Measurements from ENCODE around the gene PPAN.

PPAN gene

GRCh38 chr19:10106100-10106936 is at the start of gene PPAN:
PPAN (plus strand) TSS chr19:10106362; CDS start chr19:10106395, 33 bp downstream.
- peak; percentile 98 for FAIRE-seq
- peak; percentile 96 for DNase-seq (ENCODE audit: insufficient read length, low spot score)

GRCh38 chr19:10061717-10062310 is 44.3 kb upstream of the PPAN start:
- FAIRE-seq, result no peak
- no peak for DNase-seq (ENCODE audit: insufficient read length, low spot score)

GRCh38 chr19:10068205-10068604 is 38.0 kb upstream of the PPAN start:
- FAIRE-seq (no peak), DNase-seq (ENCODE audit: insufficient read length, low spot score) (no peak)

- DNase-seq (ENCODE audit: insufficient read length, low spot score) (no peak), FAIRE-seq (no peak)
Measured at GRCh38 chr19:10069046-10069445, 37.1 kb upstream of the PPAN start.

- no peak for FAIRE-seq
- no peak for DNase-seq (ENCODE audit: insufficient read length, low spot score)
Measured at GRCh38 chr19:10070730-10071446, 35.3 kb upstream of the PPAN start.

GRCh38 chr19:10074153-10074552 is 32.0 kb upstream of the PPAN start:
- DNase-seq (ENCODE audit: insufficient read length, low spot score) (peak; percentile 46), FAIRE-seq (peak; percentile 83)

- FAIRE-seq (no peak), DNase-seq (ENCODE audit: insufficient read length, low spot score) (no peak)
Measured at GRCh38 chr19:10076535-10076934, 29.6 kb upstream of the PPAN start.

GRCh38 chr19:10078329-10078728 is 27.8 kb upstream of the PPAN start:
- no peak for DNase-seq (ENCODE audit: insufficient read length, low spot score)
- FAIRE-seq, result no peak

- FAIRE-seq (no peak), DNase-seq (ENCODE audit: insufficient read length, low spot score) (no peak)
Measured at GRCh38 chr19:10079031-10079453, 27.1 kb upstream of the PPAN start.

- no peak for DNase-seq (ENCODE audit: insufficient read length, low spot score)
- no peak for FAIRE-seq
Measured at GRCh38 chr19:10083911-10084310, 22.3 kb upstream of the PPAN start.

GRCh38 chr19:10084803-10085202 is 21.4 kb upstream of the PPAN start:
- DNase-seq (ENCODE audit: insufficient read length, low spot score) (no peak), FAIRE-seq (peak; percentile 14)

- peak; percentile 79 for FAIRE-seq
- peak; percentile 94 for DNase-seq (ENCODE audit: insufficient read length, low spot score)
Measured at GRCh38 chr19:10085641-10086590, 20.2 kb upstream of the PPAN start, which contains the start of gene SHFL. SHFL (plus strand) TSS chr19:10086317; CDS start chr19:10086428, 111 bp downstream.

- DNase-seq (ENCODE audit: insufficient read length, low spot score), result no peak
- no peak for FAIRE-seq
Measured at GRCh38 chr19:10086591-10087192, 19.5 kb upstream of the PPAN start.

GRCh38 chr19:10087296-10088061 is 18.7 kb upstream of the PPAN start:
- no peak for FAIRE-seq
- DNase-seq (ENCODE audit: insufficient read length, low spot score), result no peak

- FAIRE-seq, result no peak
- no peak for DNase-seq (ENCODE audit: insufficient read length, low spot score)
Measured at GRCh38 chr19:10088949-10089554, 17.1 kb upstream of the PPAN start.

GRCh38 chr19:10089801-10090375 is 16.3 kb upstream of the PPAN start:
- DNase-seq (ENCODE audit: insufficient read length, low spot score) (no peak), FAIRE-seq (no peak)

GRCh38 chr19:10091370-10091687 is 14.8 kb upstream of the PPAN start:
- DNase-seq (ENCODE audit: insufficient read length, low spot score), result no peak
- FAIRE-seq, result no peak

- no peak for FAIRE-seq
- DNase-seq (ENCODE audit: insufficient read length, low spot score), result no peak
Measured at GRCh38 chr19:10091895-10092641, 14.1 kb upstream of the PPAN start.

Data from GM19239 (cell line).